MM.1S (cell line): ENCODE measurements around the gene LASP1NB.

Experiments
- DNase-seq: peaks from one replicate; pipeline ENCODE4 v3.0.0-alpha.2; 2015
- H2AFZ ChIP-seq: fragments of 300-600 bp; sonication (generic); 2 replicates; pipeline ENCODE4 v1.6.0; 2016; ENCODE audit warnings: antibody characterized with exemption, low read length
- H3F3A ChIP-seq: fragments of 300-600 bp; sonication (generic); 2 replicates; pipeline ENCODE4 v1.6.1; 2016; ENCODE audit warnings: mild to moderate bottlenecking, antibody characterized with exemption, low read length, moderate library complexity, mixed read lengths; ENCODE audit not compliant: insufficient read depth
- H3K27ac ChIP-seq: fragments of 300-600 bp; sonication (generic); 2 replicates; pipeline ENCODE4 v1.5.1; 2016; ENCODE audit warnings: mild to moderate bottlenecking, low read length
- H3K27me3 ChIP-seq: fragments of 300-600 bp; sonication (generic); replicated peaks from 2 replicates; pipeline ENCODE4 v1.6.0; 2016; ENCODE audit warnings: low read length; ENCODE audit not compliant: insufficient read depth
- H3K36me3 ChIP-seq: fragments of 300-600 bp; sonication (generic); replicated peaks from 2 replicates; pipeline ENCODE4 v1.6.1; 2016; ENCODE audit warnings: mild to moderate bottlenecking, low read length, mixed read lengths; ENCODE audit not compliant: insufficient read depth
- H3K4me1 ChIP-seq: fragments of 300-600 bp; sonication (generic); 2 replicates; pipeline ENCODE4 v1.6.1; 2016; ENCODE audit warnings: low read length, mixed read lengths
- H3K4me2 ChIP-seq: fragments of 300-600 bp; sonication (generic); 2 replicates; pipeline ENCODE4 v1.6.0; 2016; ENCODE audit warnings: low read depth, low read length
- H3K4me3 ChIP-seq: fragments of 300-600 bp; sonication (generic); 2 replicates; pipeline ENCODE4 v1.5.1; 2016; ENCODE audit warnings: low read length, mixed read lengths
- H3K79me2 ChIP-seq: fragments of 300-600 bp; sonication (generic); 2 replicates; pipeline ENCODE4 v1.6.1; 2016; ENCODE audit warnings: mixed run types, low read length, mixed read lengths
- H3K9ac ChIP-seq: fragments of 300-600 bp; sonication (generic); 2 replicates; pipeline ENCODE4 v1.6.1; 2016; ENCODE audit warnings: low read length, mixed read lengths
- H3K9me2 ChIP-seq: fragments of 300-600 bp; sonication (generic); replicated peaks from 2 replicates; pipeline ENCODE4 v1.6.1; 2016; ENCODE audit warnings: mild to moderate bottlenecking, low read length, mixed read lengths; ENCODE audit not compliant: insufficient read depth
- H3K9me3 ChIP-seq: fragments of 300-600 bp; sonication (generic); replicated peaks from 2 replicates; pipeline ENCODE4 v1.6.1; 2016; ENCODE audit warnings: mild to moderate bottlenecking, low read length, mixed read lengths; ENCODE audit not compliant: insufficient read depth
- H4K20me1 ChIP-seq: fragments of 300-600 bp; sonication (generic); 2 replicates; pipeline ENCODE4 v1.6.1; 2016; ENCODE audit warnings: mild to moderate bottlenecking, low read length, moderate library complexity, mixed read lengths; ENCODE audit not compliant: insufficient read depth
- CTCF ChIP-seq: fragments of 300-600 bp; sonication (generic); IDR thresholded peaks from 2 replicates; pipeline ENCODE4 v1.5.1; 2016; ENCODE audit warnings: antibody characterized with exemption, low read length, mixed read lengths
- EZH2 ChIP-seq: fragments of 300-600 bp; sonication (generic); optimal IDR thresholded peaks from 2 replicates; pipeline ENCODE3; 2017; ENCODE audit warnings: low read depth, mild to moderate bottlenecking, antibody characterized with exemption, low read length, mixed read lengths
- EZH2phosphoT487 ChIP-seq: fragments of 300-600 bp; sonication (generic); IDR thresholded peaks from 2 replicates; pipeline ENCODE4 v1.6.1; 2018; ENCODE audit warnings: antibody characterized with exemption, low read length

LASP1NB gene

DNA sequence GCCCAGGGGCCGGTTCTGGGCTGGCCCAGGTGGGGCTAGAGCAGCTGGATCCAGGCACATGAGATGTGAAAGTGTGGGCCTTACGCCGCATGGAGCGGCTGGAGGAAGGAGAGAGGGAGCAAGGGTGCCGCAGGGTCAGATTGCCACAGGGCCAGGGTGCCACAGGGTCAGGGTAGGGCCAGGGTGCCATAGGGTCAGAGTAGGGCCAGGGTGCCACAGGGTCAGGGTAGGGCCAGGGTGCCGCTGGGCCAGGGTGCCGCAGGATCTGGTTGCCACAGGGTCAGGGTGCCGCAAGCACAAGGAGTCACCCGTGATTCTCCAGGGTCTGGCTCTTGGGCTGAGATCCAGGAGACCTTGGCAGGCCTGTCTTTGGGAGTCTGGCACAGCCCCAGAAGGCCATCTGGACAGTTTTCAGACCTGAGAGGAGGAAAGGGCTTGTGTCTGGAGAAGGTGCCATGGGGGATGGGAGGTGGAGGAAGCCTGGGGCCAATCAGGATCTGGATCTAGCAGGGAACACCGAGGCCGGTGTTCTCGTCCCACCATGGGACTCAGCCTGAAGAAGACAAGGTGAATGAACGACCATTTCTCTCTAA, 13.1 kb upstream of the LASP1NB start:
- no peak overlapping the region for H2AFZ ChIP-seq
- H3K36me3 ChIP-seq: no peaks in the 10 kb centered on the region
- H3K79me2 ChIP-seq: peaks cover 28% of the 10 kb centered on the region
- H3F3A ChIP-seq: no peaks in the 10 kb centered on the region
- no peaks in the 10 kb centered on the region for H3K9me2 ChIP-seq
- no peak for DNase-seq
- H3K27me3 ChIP-seq: no peaks in the 10 kb centered on the region
- no peaks in the 10 kb centered on the region for H4K20me1 ChIP-seq
- H3K9me3 ChIP-seq: no peaks in the 10 kb centered on the region
- H3K4me2 ChIP-seq: no peak overlapping the region
- no peaks in the 10 kb centered on the region for H3K4me1 ChIP-seq
- H3K9ac ChIP-seq: no peak overlapping the region
- no peak overlapping the region for H3K4me3 ChIP-seq
- no peak for TF ChIP-seq EZH2
- no peak for TF ChIP-seq EZH2phosphoT487
- TF ChIP-seq CTCF: no peak
- no peak overlapping the region for H3K27ac ChIP-seq

DNA sequence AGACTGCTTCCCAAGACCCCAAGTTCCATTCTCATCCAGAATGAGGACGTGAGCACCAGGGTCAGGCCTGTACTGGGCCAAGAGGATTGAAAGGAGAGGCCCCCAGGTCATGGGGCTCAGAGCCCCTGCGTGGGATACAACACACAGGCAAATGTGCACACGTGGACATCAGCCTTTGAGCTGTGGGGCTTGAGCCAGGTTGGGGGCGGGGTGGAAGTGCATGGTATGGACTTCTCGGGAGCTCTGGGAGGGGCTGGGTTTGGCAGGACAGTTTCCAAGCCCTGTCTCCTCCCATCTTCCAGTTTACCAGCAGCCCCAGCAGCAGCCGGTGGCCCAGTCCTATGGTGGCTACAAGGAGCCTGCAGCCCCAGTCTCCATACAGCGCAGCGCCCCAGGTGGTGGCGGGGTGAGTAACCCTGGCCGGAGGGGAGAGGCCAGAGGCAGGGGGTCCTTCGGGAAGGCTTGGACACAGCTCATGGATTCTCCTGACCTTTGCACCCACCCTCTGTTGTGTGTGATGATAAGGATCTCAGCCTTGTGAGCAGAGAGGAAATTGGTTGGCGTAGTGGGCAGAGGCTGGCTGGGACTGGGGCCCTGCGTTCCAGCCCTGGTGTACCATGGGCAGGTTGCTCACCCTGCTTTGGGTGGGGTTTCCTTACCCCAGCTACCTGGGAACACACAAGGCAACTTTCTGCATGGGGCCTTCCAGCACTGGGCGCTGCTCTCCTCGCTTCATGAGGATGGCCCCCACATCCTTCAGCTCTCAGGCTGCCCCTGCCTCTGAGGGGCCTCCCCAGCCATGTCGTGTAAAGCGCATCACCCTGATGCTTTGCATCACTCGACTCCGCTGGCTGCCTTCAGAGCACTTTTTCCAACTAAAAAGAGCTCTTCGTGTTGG, 10.4 kb upstream of the LASP1NB start:
- Histone ChIP-seq H3K27ac (no peak overlapping the region), H3F3A (no peaks in the 10 kb centered on the region), H3K4me2 (no peak overlapping the region), H4K20me1 (no peaks in the 10 kb centered on the region), H3K9me2 (no peaks in the 10 kb centered on the region), H3K9me3 (no peaks in the 10 kb centered on the region), H3K4me3 (no peak overlapping the region), H2AFZ (no peak overlapping the region), H3K4me1 (no peaks in the 10 kb centered on the region), H3K36me3 (no peaks in the 10 kb centered on the region), H3K9ac (no peak overlapping the region), H3K27me3 (no peaks in the 10 kb centered on the region), H3K79me2 (peaks cover 13% of the 10 kb centered on the region)
- no peak for TF ChIP-seq CTCF
- no peak for DNase-seq

DNA sequence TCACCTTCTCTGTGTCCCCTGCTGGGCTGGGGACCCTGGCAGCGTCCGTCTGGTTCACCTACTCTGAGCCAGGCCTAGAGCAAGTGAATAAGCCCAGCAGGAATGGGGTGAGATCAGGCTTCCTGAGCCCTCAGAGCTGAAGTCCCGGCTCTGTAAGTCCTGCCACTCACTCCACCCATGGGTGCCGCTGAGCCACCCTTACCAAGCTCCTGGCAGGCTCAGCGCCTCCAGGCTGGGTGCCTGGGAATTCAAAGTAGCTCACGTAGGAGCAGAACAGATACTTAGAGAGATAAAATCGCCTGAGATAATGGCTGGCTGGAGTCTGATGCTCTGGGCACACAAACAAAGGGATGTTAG, 9.8 kb upstream of the LASP1NB start:
- no peak overlapping the region for H3K4me3 ChIP-seq
- H3K4me1 ChIP-seq: no peaks in the 10 kb centered on the region
- H3K9me3 ChIP-seq: no peaks in the 10 kb centered on the region
- no peak for DNase-seq
- no peaks in the 10 kb centered on the region for H3K36me3 ChIP-seq
- no peaks in the 10 kb centered on the region for H3K27me3 ChIP-seq
- no peak overlapping the region for H3K4me2 ChIP-seq
- no peaks in the 10 kb centered on the region for H4K20me1 ChIP-seq
- peaks cover 8% of the 10 kb centered on the region for H3K79me2 ChIP-seq
- H3K9ac ChIP-seq: no peak overlapping the region
- no peaks in the 10 kb centered on the region for H3F3A ChIP-seq
- H3K9me2 ChIP-seq: no peaks in the 10 kb centered on the region
- TF ChIP-seq CTCF (no peak), EZH2 (no peak), EZH2phosphoT487 (no peak)
- H3K27ac ChIP-seq: no peak overlapping the region
- H2AFZ ChIP-seq: no peak overlapping the region
